ENCODE data around the gene SERPINB1. TPM values are rescaled to one million over a fixed set of nuclear protein-coding genes. Genes with fewer than 3 reads are reported as not detected.

The SERPINB1 gene
- total and polyA plus RNA-seq, 10 of the 15 experiments (the other 5 are each of a cell fraction or from before 2014, with no cell fraction given) = 0.45 to 2.4 (median 0.83) TPM

GRCh38 chr6:2870046-2870636, 28.5 kb upstream of the SERPINB1 start:
- 92% methylated on average over 39 of the region's 39 CpGs for WGBS (ENCODE audit: insufficient coverage, insufficient replicate concordance, low lambda C conversion rate, missing lambda C conversion rate)
- no TSS peak for BruUV-seq (replicated peaks)
- Histone ChIP-seq H3K4me2 (ENCODE audit: control insufficient read depth, insufficient read depth) (no peak overlapping the region), H3K27ac (ENCODE audit: control insufficient read depth, insufficient read depth) (no peak overlapping the region), H3K4me1 (ENCODE audit: control insufficient read depth, insufficient read depth, low read length) (peaks cover 40% of the 10 kb centered on the region), H3K79me2 (ENCODE audit: control insufficient read depth, insufficient read depth, low read length) (no peaks in the 10 kb centered on the region), H2AFZ (ENCODE audit: control insufficient read depth, low read depth, low read length) (no peak overlapping the region), H3K4me3 (no peak overlapping the region), H3K9ac (ENCODE audit: control insufficient read depth, insufficient read depth, low read length) (no peak overlapping the region), H3K27me3 (replicated peaks in 1 of 2; ENCODE audit: control insufficient read depth in 2 of 2, insufficient read depth in 2 of 2, low read length in 1 of 2) (no peaks in the 10 kb centered on the region), H3K36me3 (ENCODE audit: control insufficient read depth in 2 of 2, insufficient read depth in 2 of 2, low read length in 1 of 2) (no peaks in the 10 kb centered on the region), H4K20me1 (ENCODE audit: control insufficient read depth, insufficient read depth) (no peaks in the 10 kb centered on the region), H3K9me3 (replicated peaks; ENCODE audit: control insufficient read depth, insufficient read depth, low read length) (peaks cover 20% of the 10 kb centered on the region)
- POLR2A ChIA-PET = interaction anchor here (0.8 to 9.9 kb wide), 5 partner anchors 14 to 29 kb away, joined by 3 to 126 read pairs (median 18); partner anchors contain the start of gene SERPINB1
- ATAC-seq (no peak), DNase-seq (ENCODE audit: low read depth, low spot score) (no peak), FAIRE-seq (no peak)
- CTCF ChIA-PET = interaction anchor here (0.9 to 5.5 kb wide), 6 partner anchors 11 to 41 kb away, joined by 3 to 55 read pairs (median 9); no protein-coding TSS in a partner anchor
- SMC1A ChIA-PET (ENCODE audit: uncharacterized antibody, unreplicated experiment) = interaction anchor here (0.6 to 10.2 kb wide), 13 partner anchors 9 to 62 kb away, joined by 3 to 136 read pairs (median 9); no protein-coding TSS in a partner anchor
- RAD21 ChIA-PET (ENCODE audit: unreplicated experiment) = interaction anchor here (1.6 to 7.3 kb wide), 7 partner anchors 8 to 79 kb away, joined by 4 to 92 read pairs (median 11); no protein-coding TSS in a partner anchor
- TF ChIP-seq CHD2 (IDR thresholded peaks at IDR 0.05; ENCODE audit: borderline replicate concordance, low read depth, low read length) = no peak
- no peak for TF ChIP-seq RAD51 (IDR thresholded peaks at IDR 0.05)
- TF ChIP-seq CHD1 (IDR thresholded peaks at IDR 0.05; ENCODE audit: low read depth, low read length) = no peak
- TF ChIP-seq LARP7 (IDR thresholded peaks at IDR 0.05) = no peak
- TF ChIP-seq FOXK2 (IDR thresholded peaks at IDR 0.05) = no peak
- no peak for TF ChIP-seq HDGF (IDR thresholded peaks at IDR 0.05)
- no peak for TF ChIP-seq MYB (IDR thresholded peaks at IDR 0.05; ENCODE audit: borderline replicate concordance, low read depth, low read length)
- no peak for TF ChIP-seq REST (IDR thresholded peaks at IDR 0.05; ENCODE audit: low read depth, low read length)
- no peak for TF ChIP-seq ZNF217 (IDR thresholded peaks at IDR 0.05)
- TF ChIP-seq NFIC (IDR thresholded peaks at IDR 0.05; ENCODE audit: low read depth, low read length) = no peak
- TF ChIP-seq STAT3 (IDR thresholded peaks at IDR 0.05; ENCODE audit: low read depth, low read length) = no peak
- no peak for TF ChIP-seq SMARCA5 (IDR thresholded peaks at IDR 0.05)
- TF ChIP-seq EED (IDR thresholded peaks at IDR 0.05; ENCODE audit: low read depth) = no peak
- TF ChIP-seq KDM1A (IDR thresholded peaks at IDR 0.05; ENCODE audit: borderline replicate concordance) = no peak
- TF ChIP-seq SMC3 (IDR thresholded peaks at IDR 0.05; ENCODE audit: borderline replicate concordance, low read length) = no peak
- TF ChIP-seq ZBTB33 (IDR thresholded peaks at IDR 0.05) = no peak
- no peak for TF ChIP-seq ATF2 (IDR thresholded peaks at IDR 0.05; ENCODE audit: low read length)
- TF ChIP-seq PKNOX1 (IDR thresholded peaks at IDR 0.05) = no peak
- no peak for TF ChIP-seq PAX8 (IDR thresholded peaks at IDR 0.05)
- in situ Hi-C loops (cut with MboI) = no loop called here
- intact Hi-C loops (cut with micrococcal nuclease; ENCODE audit: unreplicated experiment) = no loop called here
